Measurements from ENCODE around the gene EIF4ENIF1. TPM values are rescaled to one million over a fixed set of nuclear protein-coding genes. Genes with fewer than 3 reads are reported as not detected.

The EIF4ENIF1 gene
- total RNA-seq, 4 donors from 2014 or later: 9.5 to 20.5 (median 16.6) TPM

GRCh38 chr22:31448382-31448781 is 41.3 kb downstream of the EIF4ENIF1 start:
- TF ChIP-seq CTCF (IDR thresholded peaks at IDR 0.05): no peak
- no peak for ATAC-seq (ENCODE audit: low FRiP score)

GRCh38 chr22:31447337-31447736 is 42.3 kb downstream of the EIF4ENIF1 start:
- TF ChIP-seq CTCF (IDR thresholded peaks at IDR 0.05): no peak
- ATAC-seq (ENCODE audit: low FRiP score): no peak
- no peak for DNase-seq (ENCODE audit: low spot score)

More at GRCh38 chr22:31448382-31448781, 41.3 kb downstream of the EIF4ENIF1 start:
- DNase-seq (ENCODE audit: low spot score): no peak

- ATAC-seq (ENCODE audit: low FRiP score): no peak
- no peak for DNase-seq (ENCODE audit: low spot score)
- TF ChIP-seq CTCF (IDR thresholded peaks at IDR 0.05): no peak
Observed at GRCh38 chr22:31446767-31447166, 42.9 kb downstream of the EIF4ENIF1 start.

GRCh38 chr22:31446208-31446607 is 43.4 kb downstream of the EIF4ENIF1 start:
- ATAC-seq (ENCODE audit: low FRiP score) (no peak), DNase-seq (ENCODE audit: low spot score) (no peak)
- no peak for TF ChIP-seq CTCF (IDR thresholded peaks at IDR 0.05)

- ATAC-seq (ENCODE audit: low FRiP score): no peak
- no peak for DNase-seq (ENCODE audit: low spot score)
- no peak for TF ChIP-seq CTCF (IDR thresholded peaks at IDR 0.05)
Observed at GRCh38 chr22:31445642-31446041, 44.0 kb downstream of the EIF4ENIF1 start.

GRCh38 chr22:31443516-31443915 is 46.1 kb downstream of the EIF4ENIF1 start:
- no peak for ATAC-seq (ENCODE audit: low FRiP score)
- no peak for TF ChIP-seq CTCF (IDR thresholded peaks at IDR 0.05)
- no peak for DNase-seq (ENCODE audit: low spot score)

- no peak for ATAC-seq (ENCODE audit: low FRiP score)
- no peak for TF ChIP-seq CTCF (IDR thresholded peaks at IDR 0.05)
- no peak for DNase-seq (ENCODE audit: low spot score)
Observed at GRCh38 chr22:31442768-31443489, 46.7 kb downstream of the EIF4ENIF1 start.

Data from omental fat pad (tissue), 4 donors.